ENCODE results near the gene PAX5.

The PAX5 gene

GRCh38 chr9:36959681-36960574, 74.1 kb downstream of the PAX5 start:
- DNase-seq: no peak

- DNase-seq: no peak
These were observed 77.2 kb downstream of the PAX5 start for GRCh38 chr9:36956908-36957307.

GRCh38 chr9:36950389-36950788, 83.7 kb downstream of the PAX5 start:
- no peak for DNase-seq

GRCh38 chr9:36949466-36949865, 84.6 kb downstream of the PAX5 start:
- peak in 1 of 2 donors; percentile 6 for DNase-seq

- DNase-seq: no peak
These were observed 86.0 kb downstream of the PAX5 start for GRCh38 chr9:36948051-36948450.

- DNase-seq: no peak
These were observed 87.4 kb downstream of the PAX5 start for GRCh38 chr9:36946653-36947052.

GRCh38 chr9:36945999-36946398, 88.1 kb downstream of the PAX5 start:
- DNase-seq: no peak

- DNase-seq: no peak
These were observed 91.2 kb downstream of the PAX5 start for GRCh38 chr9:36942891-36943290.

- no peak for DNase-seq
These were observed 92.6 kb downstream of the PAX5 start for GRCh38 chr9:36941441-36941840.

GRCh38 chr9:36940881-36941280, 93.2 kb downstream of the PAX5 start:
- DNase-seq: no peak

- no peak for DNase-seq
These were observed 93.6 kb downstream of the PAX5 start for GRCh38 chr9:36940500-36940853.

GRCh38 chr9:36939655-36940499, 94.2 kb downstream of the PAX5 start:
- no peak for DNase-seq

- no peak for DNase-seq
These were observed 94.9 kb downstream of the PAX5 start for GRCh38 chr9:36939214-36939613.

- no peak for DNase-seq
These were observed 95.5 kb downstream of the PAX5 start for GRCh38 chr9:36938617-36939016.

- DNase-seq: no peak
These were observed 96.1 kb downstream of the PAX5 start for GRCh38 chr9:36937951-36938350.

GRCh38 chr9:36937346-36937745, 96.7 kb downstream of the PAX5 start:
- DNase-seq: no peak

GRCh38 chr9:36936498-36936831, 97.6 kb downstream of the PAX5 start:
- DNase-seq: no peak

GRCh38 chr9:36935768-36936497, 98.1 kb downstream of the PAX5 start:
- no peak for DNase-seq

GRCh38 chr9:36935332-36935731, 98.7 kb downstream of the PAX5 start:
- DNase-seq: no peak

- no peak for DNase-seq
These were observed 99.5 kb downstream of the PAX5 start for GRCh38 chr9:36934478-36935065.

- no peak for DNase-seq
These were observed 100.3 kb downstream of the PAX5 start for GRCh38 chr9:36933676-36934215.

- DNase-seq: no peak
These were observed 101.9 kb downstream of the PAX5 start for GRCh38 chr9:36932198-36932597.

GRCh38 chr9:36930941-36931340, 103.1 kb downstream of the PAX5 start:
- no peak for DNase-seq

All from CD4-positive, alpha-beta T cell treated with Interferon alpha-2 for 1 hour (primary cell).